Panc1 (cell line): ENCODE data around the gene LIPC. TPM values are rescaled to one million over a fixed set of nuclear protein-coding genes. Genes with fewer than 3 reads are reported as not detected.

Experiments used
- ATAC-seq: fragments of 200-7000 bp; cut with Tn5 transposase; 2 replicates; pipeline ENCODE4 v1.9.1; 2020; ENCODE audit warnings: mild to moderate bottlenecking, moderate library complexity
- BruUV-seq: library from RNA; stranded (reverse); fragments of 400-500 nt; replicated peaks from 2 replicates; lab custom pipeline; 2021; lab: Mats Ljungman, UMichigan
- CTCF ChIA-PET: fragments of 300-600 bp; sonication (Branson Sonifier 250); formaldehyde crosslinking; loops from one replicate; lab custom pipeline; 2022; ENCODE audit warnings: antibody characterized with exemption; lab: Charles Lee
- POLR2A ChIA-PET: fragments of 300-600 bp; sonication (Branson Sonifier 250); formaldehyde crosslinking; loops from one replicate; lab custom pipeline; 2022; ENCODE audit warnings: antibody characterized with exemption; lab: Charles Lee
- DNase-seq: peaks from one replicate; pipeline ENCODE4 v3.0.0-alpha.2; 2010; ENCODE audit warnings: low read depth, low spot score
- H3K27ac ChIP-seq: 2 replicates; pipeline ENCODE4 v1.5.1; 2011; ENCODE audit warnings: mild to moderate bottlenecking, low read length, inconsistent platforms
- H3K27me3 ChIP-seq: fragments of 200-500 bp; sonication (Bioruptor generic); 2 replicates; pipeline ENCODE4 v1.6.0; 2014; ENCODE audit warnings: low read length, inconsistent platforms; ENCODE audit not compliant: control insufficient read depth, insufficient read depth
- H3K36me3 ChIP-seq: fragments of 200-500 bp; sonication (Bioruptor generic); 2 replicates; pipeline ENCODE4 v1.5.1; 2014; ENCODE audit warnings: inconsistent platforms, mild to moderate bottlenecking, low read length, moderate library complexity; ENCODE audit not compliant: control insufficient read depth, insufficient read depth
- H3K4me1 ChIP-seq: 2 replicates; pipeline ENCODE4 v1.5.1; 2011; ENCODE audit warnings: inconsistent platforms, mild to moderate bottlenecking, low read length, moderate library complexity; ENCODE audit not compliant: control insufficient read depth, insufficient read depth
- H3K4me3 ChIP-seq, 2 experiments: 2 replicates each; pipeline ENCODE4 v1.5.1; 2011 to 2012; ENCODE audit warnings: low read depth in 2 of 2, low read length in 2 of 2, mild to moderate bottlenecking in 2 of 2, inconsistent platforms in 1 of 2, moderate library complexity in 1 of 2
- H3K9me3 ChIP-seq: fragments of 200-500 bp; sonication (Bioruptor generic); 2 replicates; pipeline ENCODE4 v1.5.1; 2014; ENCODE audit warnings: low read depth, mild to moderate bottlenecking, inconsistent platforms, low read length, moderate library complexity; ENCODE audit not compliant: control insufficient read depth, insufficient read depth
- CTCF ChIP-seq: fragments of 450-650 bp; IDR thresholded peaks from 2 replicates; pipeline ENCODE4 v1.5.1; 2017; ENCODE audit warnings: mild to moderate bottlenecking
- POLR2AphosphoS5 ChIP-seq: IDR thresholded peaks from 2 replicates; pipeline ENCODE4 v1.6.1; 2012; ENCODE audit warnings: mild to moderate bottlenecking, low read depth, low read length, moderate library complexity
- REST ChIP-seq, 2 experiments: IDR thresholded peaks; 2 replicates each; pipeline ENCODE4 v1.6.1; 2011 to 2012; ENCODE audit warnings: low read depth in 2 of 2, control low read depth in 1 of 2, low read length in 1 of 2, mild to moderate bottlenecking in 1 of 2, moderate library complexity in 1 of 2; ENCODE audit not compliant: insufficient read depth in 1 of 2
- SIN3A ChIP-seq: IDR thresholded peaks from 2 replicates; pipeline ENCODE4 v1.6.1; 2012; ENCODE audit warnings: low read depth, mild to moderate bottlenecking, low read length, moderate library complexity, borderline replicate concordance; ENCODE audit not compliant: insufficient read depth
- TCF7L2 ChIP-seq: IDR thresholded peaks from 2 replicates; pipeline ENCODE4 v1.6.1; 2011; ENCODE audit warnings: mild to moderate bottlenecking, low read depth, low read length, inconsistent platforms
- in situ Hi-C: cut with HindIII; loops from 2 replicates; pipeline ENCODE4 v1.10.0; 2016; ENCODE audit warnings: low sequenced_read_pairs, low pct_unique_long_range_greater_than_20kb
- intact Hi-C: fragments of 100-400 bp; cut with micrococcal nuclease; formaldehyde crosslinking; loops from one replicate; pipeline ENCODE4 v1.10.0; 2022; ENCODE audit not compliant: unreplicated experiment
- total RNA-seq: library from RNA; stranded (reverse); gene quantifications from one replicate; pipeline ENCODE4 v1.2.1, GENCODE V29; 2021; ENCODE audit not compliant: unreplicated experiment

LIPC gene
- total RNA-seq, 1 experiment from 2014 or later, result not detected

- H3K27me3 ChIP-seq, result no peaks in the 10 kb centered on the region
- POLR2A ChIA-PET, result no interaction called here
- ATAC-seq (no peak), DNase-seq (no peak)
- CTCF ChIA-PET, result no interaction called here
- H3K4me3 ChIP-seq, result no peak overlapping the region
- no peaks in the 10 kb centered on the region for H3K9me3 ChIP-seq
- intact Hi-C loops (no loop called here), in situ Hi-C loops (no loop called here)
- no TSS peak for BruUV-seq
- TF ChIP-seq POLR2AphosphoS5, result no peak
- no peak for TF ChIP-seq CTCF
- H3K27ac ChIP-seq, result no peak overlapping the region
- no peaks in the 10 kb centered on the region for H3K4me1 ChIP-seq
- no peaks in the 10 kb centered on the region for H3K36me3 ChIP-seq
Measured at GRCh38 chr15:58392141-58392540, 39.6 kb upstream of the LIPC start.

GRCh38 chr15:58392611-58393161, 39.1 kb upstream of the LIPC start:
- TF ChIP-seq REST (IDR thresholded peaks at IDR 0.05; ENCODE audit: insufficient read depth in 1 of 2, low read depth in 2 of 2, low read length in 1 of 2), result no peak
- TF ChIP-seq POLR2AphosphoS5, result no peak
- TF ChIP-seq SIN3A, result no peak
- TF ChIP-seq TCF7L2, result no peak
- TF ChIP-seq CTCF, result no peak
- POLR2A ChIA-PET, result no interaction called here
- Histone ChIP-seq H3K9me3 (no peaks in the 10 kb centered on the region), H3K4me1 (no peaks in the 10 kb centered on the region), H3K4me3 (no peak overlapping the region), H3K36me3 (no peaks in the 10 kb centered on the region), H3K27ac (no peak overlapping the region), H3K27me3 (no peaks in the 10 kb centered on the region)
- intact Hi-C loops (no loop called here), in situ Hi-C loops (no loop called here)
- no TSS peak for BruUV-seq
- DNase-seq, result no peak
- CTCF ChIA-PET, result no interaction called here
- no peak for ATAC-seq
